Fibroblast of lung (primary cell): ENCODE data around the gene TMEM135. TPM values are rescaled to one million over a fixed set of nuclear protein-coding genes. Genes with fewer than 3 reads are reported as not detected.

ENCODE experiments used
- DNase-seq, 2 donors: peaks; one replicate each; pipeline versions ENCODE4 v3.0.0 to v3.0.0-alpha.2; 2010; ENCODE audit warnings: low read depth in 2 of 2
- H2AFZ ChIP-seq: 2 replicates; pipeline ENCODE4 v1.5.1; 2012; ENCODE audit warnings: low read length, control low read depth, inconsistent platforms
- H3K27ac ChIP-seq: 2 replicates; pipeline ENCODE4 v1.5.1; 2011; ENCODE audit warnings: low read length, control low read depth; ENCODE audit not compliant: insufficient read depth
- H3K27me3 ChIP-seq: 2 replicates; pipeline ENCODE4 v1.5.1; 2011; ENCODE audit warnings: mild to moderate bottlenecking, low read length; ENCODE audit not compliant: control insufficient read depth, insufficient read depth
- H3K36me3 ChIP-seq: 2 replicates; pipeline ENCODE4 v1.5.1; 2011; ENCODE audit warnings: low read length; ENCODE audit not compliant: control insufficient read depth, insufficient read depth
- H3K4me1 ChIP-seq: 2 replicates; pipeline ENCODE4 v1.5.1; 2011; ENCODE audit warnings: low read length; ENCODE audit not compliant: control insufficient read depth, insufficient read depth; ENCODE audit errors: extremely low read depth
- H3K4me2 ChIP-seq: 2 replicates; pipeline ENCODE4 v1.5.1; 2011; ENCODE audit warnings: low read length, control low read depth; ENCODE audit not compliant: insufficient read depth; ENCODE audit errors: extremely low read depth
- H3K4me3 ChIP-seq, 4 experiments: fragments of 200-600 bp in 1 of 4; sonication (generic) in 1 of 4; replicated peaks in 1 of 4; 2 replicates each; pipeline ENCODE4 v1.5.1; 2011 to 2016; ENCODE audit warnings: low read length in 4 of 4, low read depth in 3 of 4, mild to moderate bottlenecking in 3 of 4, control low read depth in 2 of 4, inconsistent platforms in 1 of 4, mixed read lengths in 1 of 4; ENCODE audit not compliant: insufficient read depth in 1 of 4; ENCODE audit errors: control extremely low read depth in 1 of 4
- H3K79me2 ChIP-seq: 2 replicates; pipeline ENCODE4 v1.5.1; 2012; ENCODE audit warnings: mild to moderate bottlenecking, low read length, inconsistent platforms; ENCODE audit not compliant: control insufficient read depth, insufficient read depth
- H3K9ac ChIP-seq: 2 replicates; pipeline ENCODE4 v1.5.1; 2011; ENCODE audit warnings: mild to moderate bottlenecking, low read length, control low read depth; ENCODE audit not compliant: insufficient read depth
- H3K9me3 ChIP-seq: 2 replicates; pipeline ENCODE4 v1.5.1; 2012; ENCODE audit warnings: low read depth, low read length; ENCODE audit not compliant: control insufficient read depth, insufficient read depth
- H4K20me1 ChIP-seq: 2 replicates; pipeline ENCODE4 v1.5.1; 2011; ENCODE audit warnings: low read length; ENCODE audit not compliant: control insufficient read depth, insufficient read depth; ENCODE audit errors: extremely low read depth
- EZH2 ChIP-seq: IDR thresholded peaks from 2 replicates; pipeline ENCODE4 v1.5.1; 2012; ENCODE audit warnings: low read length, control low read depth, mild to moderate bottlenecking; ENCODE audit errors: missing control alignments
- polyA plus RNA-seq, 2 donors: library from polyadenylated mRNA; depleted of rRNA in 1 of 2; stranded (reverse) in 1 of 2; unstranded in 1 of 2; fragments of >200 nt; gene quantifications; 2 replicates each; pipeline ENCODE4 v1.2.1, GENCODE V29; 2011 to 2012; ENCODE audit warnings: missing spikeins in 1 of 2
- total RNA-seq: library from RNA; depleted of rRNA; stranded (reverse); fragments of >200 nt; gene quantifications from 2 replicates; pipeline ENCODE4 v1.2.1, GENCODE V29; 2014
- TF ChIP-seq, protein P1 (sequence below), 2 donors: IDR thresholded peaks in 1 of 2; conservative IDR thresholded peaks in 1 of 2; 1 replicate in 1 of 2; 2 replicates in 1 of 2; pipeline ENCODE4 v1.5.1; 2011 to 2012; ENCODE audit warnings: low read length in 2 of 2, control low read depth in 1 of 2, inconsistent platforms in 1 of 2, low read depth in 1 of 2, mild to moderate bottlenecking in 1 of 2

Gene TMEM135
- total and polyA plus RNA-seq, 2 donors (not counting 1 experiment from before 2014, with no cell fraction given), result 17.3 to 20.6 TPM

DNA sequence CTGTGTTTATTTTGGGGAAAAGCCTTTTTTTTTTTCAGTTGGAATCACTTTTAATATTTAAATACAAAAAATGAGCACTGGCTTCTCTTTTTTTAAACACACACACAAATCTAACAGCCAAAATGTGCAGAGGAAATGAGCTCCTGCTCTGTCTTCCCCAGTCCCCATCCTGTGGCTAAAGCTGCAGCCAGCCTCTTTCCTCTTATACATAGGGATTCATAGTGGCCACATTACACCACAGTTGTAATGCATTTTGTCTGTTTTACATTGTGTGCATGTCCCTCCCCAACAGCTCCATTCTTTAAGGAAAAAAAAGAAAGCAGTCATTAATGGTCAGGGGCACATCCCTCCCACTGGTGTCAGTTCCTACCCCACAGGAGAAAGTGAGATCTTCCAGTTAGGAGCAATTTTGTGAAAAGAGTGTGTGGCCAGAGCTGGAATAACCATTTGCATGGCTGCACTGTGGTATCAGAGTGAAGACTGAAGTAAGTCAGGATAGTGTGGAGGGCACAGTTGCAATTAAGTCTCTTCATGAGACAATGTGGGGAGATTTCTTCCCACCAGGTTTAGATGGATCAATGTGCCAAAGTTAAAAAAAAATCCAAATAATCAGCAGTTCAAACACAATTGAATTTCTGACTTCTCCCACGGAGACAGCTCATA, 220.6 kb downstream of the TMEM135 start:
- Histone ChIP-seq H3K36me3 (no peaks in the 10 kb centered on the region), H3K9ac (no peak overlapping the region), H3K79me2 (no peaks in the 10 kb centered on the region), H3K27ac (no peak overlapping the region), H3K4me3 (no peak overlapping the region), H3K9me3 (no peaks in the 10 kb centered on the region), H3K4me1 (no peaks in the 10 kb centered on the region), H4K20me1 (no peaks in the 10 kb centered on the region), H2AFZ (no peak overlapping the region), H3K4me2 (no peak overlapping the region), H3K27me3 (no peaks in the 10 kb centered on the region)
- TF ChIP-seq, protein P1, sequence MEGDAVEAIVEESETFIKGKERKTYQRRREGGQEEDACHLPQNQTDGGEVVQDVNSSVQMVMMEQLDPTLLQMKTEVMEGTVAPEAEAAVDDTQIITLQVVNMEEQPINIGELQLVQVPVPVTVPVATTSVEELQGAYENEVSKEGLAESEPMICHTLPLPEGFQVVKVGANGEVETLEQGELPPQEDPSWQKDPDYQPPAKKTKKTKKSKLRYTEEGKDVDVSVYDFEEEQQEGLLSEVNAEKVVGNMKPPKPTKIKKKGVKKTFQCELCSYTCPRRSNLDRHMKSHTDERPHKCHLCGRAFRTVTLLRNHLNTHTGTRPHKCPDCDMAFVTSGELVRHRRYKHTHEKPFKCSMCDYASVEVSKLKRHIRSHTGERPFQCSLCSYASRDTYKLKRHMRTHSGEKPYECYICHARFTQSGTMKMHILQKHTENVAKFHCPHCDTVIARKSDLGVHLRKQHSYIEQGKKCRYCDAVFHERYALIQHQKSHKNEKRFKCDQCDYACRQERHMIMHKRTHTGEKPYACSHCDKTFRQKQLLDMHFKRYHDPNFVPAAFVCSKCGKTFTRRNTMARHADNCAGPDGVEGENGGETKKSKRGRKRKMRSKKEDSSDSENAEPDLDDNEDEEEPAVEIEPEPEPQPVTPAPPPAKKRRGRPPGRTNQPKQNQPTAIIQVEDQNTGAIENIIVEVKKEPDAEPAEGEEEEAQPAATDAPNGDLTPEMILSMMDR (conservative IDR thresholded peaks at IDR 0.05 in 1 of 2, IDR thresholded peaks at IDR 0.05 in 1 of 2; ENCODE audit: low read depth in 1 of 2, low read length in 2 of 2), result no peak
- no peak for TF ChIP-seq EZH2
- DNase-seq, result no peak

DNA sequence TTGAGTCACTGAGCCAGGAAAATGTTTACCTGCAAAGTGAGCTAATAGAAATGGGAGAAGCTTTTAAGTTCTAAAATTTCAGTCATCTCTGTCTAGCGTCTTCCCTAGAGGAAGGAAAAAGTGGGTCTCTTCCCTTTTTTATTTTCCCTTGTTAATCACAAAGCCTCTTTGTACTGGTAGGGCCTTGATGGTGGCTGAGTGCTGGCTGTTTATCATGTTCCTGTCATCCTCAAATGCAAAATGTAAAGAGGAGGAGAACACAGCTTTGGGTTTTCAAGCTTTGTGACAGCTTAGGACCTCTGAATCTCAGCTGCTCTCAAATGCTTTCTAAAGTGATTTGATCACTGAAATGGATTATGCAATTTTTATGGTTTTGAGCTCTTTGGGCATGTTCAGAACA, 222.0 kb downstream of the TMEM135 start:
- H3K79me2 ChIP-seq, result no peaks in the 10 kb centered on the region
- H3K9me3 ChIP-seq, result no peaks in the 10 kb centered on the region
- no peaks in the 10 kb centered on the region for H3K27me3 ChIP-seq
- H3K4me1 ChIP-seq, result no peaks in the 10 kb centered on the region
- no peak overlapping the region for H3K27ac ChIP-seq
- no peak for TF ChIP-seq EZH2
- TF ChIP-seq, protein P1 (conservative IDR thresholded peaks at IDR 0.05 in 1 of 2, IDR thresholded peaks at IDR 0.05 in 1 of 2; ENCODE audit: low read depth in 1 of 2, low read length in 2 of 2), result no peak
- no peak overlapping the region for H3K4me3 ChIP-seq
- no peaks in the 10 kb centered on the region for H3K36me3 ChIP-seq
- H3K9ac ChIP-seq, result no peak overlapping the region
- no peak overlapping the region for H3K4me2 ChIP-seq
- H4K20me1 ChIP-seq, result no peaks in the 10 kb centered on the region
- no peak for DNase-seq
- H2AFZ ChIP-seq, result no peak overlapping the region

DNA sequence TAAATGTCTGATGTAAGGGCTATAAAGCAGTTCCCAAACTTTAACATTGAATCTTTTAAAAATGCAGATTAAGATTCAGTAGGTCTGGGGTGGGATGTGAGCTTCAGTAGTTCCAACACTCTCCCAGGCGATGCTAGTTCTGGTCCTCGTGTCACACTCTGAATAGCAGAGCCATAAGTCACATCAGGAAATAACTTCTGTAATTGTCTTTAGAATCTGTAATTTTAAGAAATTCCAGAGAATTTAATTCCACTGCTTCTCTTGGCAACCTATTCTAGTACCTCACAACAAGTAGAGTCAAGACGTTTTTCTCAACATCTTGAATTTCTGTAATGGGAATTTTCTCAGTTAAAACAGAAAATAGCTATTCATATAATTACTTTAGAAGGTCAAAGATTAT, 223.1 kb downstream of the TMEM135 start:
- TF ChIP-seq EZH2, result no peak
- TF ChIP-seq, protein P1 (conservative IDR thresholded peaks at IDR 0.05 in 1 of 2, IDR thresholded peaks at IDR 0.05 in 1 of 2; ENCODE audit: low read depth in 1 of 2, low read length in 2 of 2), result no peak
- DNase-seq, result peak in 1 of 2 donors; percentile 51
- Histone ChIP-seq H3K79me2 (no peaks in the 10 kb centered on the region), H2AFZ (no peak overlapping the region), H3K4me1 (no peaks in the 10 kb centered on the region), H3K9ac (no peak overlapping the region), H3K27ac (no peak overlapping the region), H3K27me3 (no peaks in the 10 kb centered on the region), H4K20me1 (no peaks in the 10 kb centered on the region), H3K4me2 (no peak overlapping the region), H3K9me3 (no peaks in the 10 kb centered on the region), H3K4me3 (no peak overlapping the region), H3K36me3 (no peaks in the 10 kb centered on the region)
